ENCODE data around the gene CCDC187.
"Not testable (repeated sequence)": the region's sequence is repeated elsewhere in the genome, so short reads cannot be mapped to it uniquely, and the experiment has no call there.

The CCDC187 gene

DNA sequence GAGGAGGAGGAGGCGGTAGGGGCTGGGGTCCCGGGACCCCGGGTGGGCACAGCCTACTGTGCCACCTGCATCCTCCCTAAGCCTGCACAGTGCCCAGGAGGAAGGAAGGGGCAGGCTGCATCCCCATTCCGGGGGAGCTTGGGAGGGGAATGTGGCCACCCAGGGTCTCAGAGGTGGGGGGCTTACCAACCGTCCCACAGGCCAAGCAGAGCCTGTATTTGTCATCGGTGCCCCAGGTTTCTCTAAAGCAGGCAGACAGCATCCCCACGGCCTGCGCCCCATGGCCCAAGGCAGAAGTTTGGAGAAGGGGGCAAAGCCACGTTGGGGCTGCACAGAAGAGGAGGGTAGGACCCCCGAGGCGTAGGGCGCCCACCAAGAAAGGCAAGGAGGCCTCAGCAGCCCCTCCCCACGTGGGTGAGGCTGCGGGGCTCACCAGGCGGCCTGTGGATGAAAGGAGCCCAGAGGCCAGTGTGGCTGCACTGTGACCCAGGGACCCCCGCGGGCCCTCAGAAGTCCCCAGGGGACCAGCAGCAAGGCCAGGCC is 22.9 kb upstream of the CCDC187 start:
- no peak for DNase-seq (ENCODE audit: low read depth)

DNA sequence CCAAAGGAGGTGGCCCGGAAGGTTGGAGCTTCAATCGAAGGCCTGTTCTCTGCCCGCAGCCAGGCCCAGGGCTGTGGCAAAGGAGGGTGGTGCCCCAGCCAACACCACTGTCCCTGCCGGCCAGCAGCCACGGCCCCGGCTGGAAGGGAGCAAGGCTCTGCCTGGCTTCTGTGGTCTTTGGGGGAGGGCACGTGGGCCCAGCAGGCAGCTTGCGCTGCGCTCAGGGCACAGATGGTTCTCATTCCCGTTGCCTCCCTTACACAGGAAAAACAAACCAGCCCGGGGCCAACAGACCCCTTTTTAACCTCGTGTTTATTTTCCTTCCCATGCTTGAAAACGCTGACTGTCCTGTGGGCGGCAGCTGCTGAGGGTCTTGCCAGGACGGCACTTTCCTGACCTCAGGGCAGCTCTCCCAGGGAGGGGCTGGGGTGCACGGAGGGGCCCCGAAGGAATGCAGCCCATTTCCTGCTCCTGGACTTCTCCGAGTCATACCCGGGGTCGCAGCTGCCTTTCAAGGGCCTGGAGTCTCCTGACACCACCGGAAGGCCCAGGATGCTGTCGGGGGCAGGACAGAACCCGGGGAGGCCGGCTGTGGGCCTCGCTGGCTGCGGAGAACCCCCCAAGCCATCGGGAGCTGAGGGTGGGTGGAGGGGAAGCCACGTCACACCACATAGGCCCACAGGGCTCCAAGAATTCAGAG is 22.3 kb upstream of the CCDC187 start:
- DNase-seq (ENCODE audit: low read depth), result no peak

DNA sequence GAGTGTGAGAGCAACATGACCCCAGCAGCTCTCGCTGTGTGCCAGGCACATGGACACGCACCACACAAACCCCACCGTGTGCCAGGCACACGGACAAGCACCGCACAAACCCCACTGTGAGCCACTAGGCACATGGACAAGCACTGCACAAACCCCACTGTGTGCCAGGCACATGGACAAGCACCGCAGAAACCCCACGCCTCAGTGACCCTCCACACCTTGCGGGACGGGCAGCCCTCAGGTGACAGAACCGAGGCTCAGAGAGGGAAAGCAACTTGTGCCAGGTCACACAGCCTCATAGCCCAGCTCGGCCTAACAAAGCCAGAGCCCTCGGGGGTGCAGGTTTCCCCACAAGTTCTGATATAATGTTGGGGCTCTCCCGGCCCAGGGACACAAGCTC is 21.5 kb upstream of the CCDC187 start:
- DNase-seq (ENCODE audit: low read depth), result no peak

DNA sequence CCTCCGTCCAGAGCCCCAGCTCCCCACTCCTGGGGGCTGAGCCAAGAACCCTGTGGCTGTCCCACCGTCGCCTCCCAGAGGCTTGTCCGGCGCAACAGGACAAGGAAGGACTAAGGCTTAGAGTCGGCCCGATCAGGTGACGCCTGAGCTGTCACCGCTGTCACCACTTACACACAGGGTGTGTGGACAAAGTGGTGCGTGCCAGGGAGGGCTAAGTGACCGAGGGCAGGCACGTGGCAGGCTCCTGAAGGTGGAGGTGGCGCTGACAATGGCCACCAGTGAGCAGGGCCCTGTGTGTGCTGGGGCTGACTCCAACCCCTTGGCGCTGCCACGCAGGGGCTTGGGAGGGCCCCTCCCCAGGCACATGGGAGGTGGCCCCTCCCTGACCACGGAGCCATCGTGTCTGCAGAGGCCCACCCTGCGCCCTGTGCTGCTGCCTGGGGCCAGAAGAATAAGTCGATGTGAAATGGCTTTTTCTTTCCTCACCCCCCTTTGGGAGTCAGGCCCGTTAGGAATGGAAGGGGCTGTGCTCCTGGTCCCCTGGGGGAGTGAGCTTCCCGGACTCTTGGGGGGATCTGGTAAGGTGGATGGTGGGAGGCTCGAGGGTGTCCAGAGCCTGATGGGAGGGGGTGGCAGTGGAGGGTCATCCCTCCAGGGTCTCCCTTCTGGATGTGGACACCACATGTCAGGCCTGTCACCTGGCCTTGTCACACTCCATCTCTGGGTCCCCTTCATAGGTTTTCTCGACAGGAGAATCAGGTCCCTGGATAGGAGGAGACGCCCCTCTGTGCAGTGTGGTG is 20.8 kb upstream of the CCDC187 start:
- no peak for DNase-seq (ENCODE audit: low read depth)

DNA sequence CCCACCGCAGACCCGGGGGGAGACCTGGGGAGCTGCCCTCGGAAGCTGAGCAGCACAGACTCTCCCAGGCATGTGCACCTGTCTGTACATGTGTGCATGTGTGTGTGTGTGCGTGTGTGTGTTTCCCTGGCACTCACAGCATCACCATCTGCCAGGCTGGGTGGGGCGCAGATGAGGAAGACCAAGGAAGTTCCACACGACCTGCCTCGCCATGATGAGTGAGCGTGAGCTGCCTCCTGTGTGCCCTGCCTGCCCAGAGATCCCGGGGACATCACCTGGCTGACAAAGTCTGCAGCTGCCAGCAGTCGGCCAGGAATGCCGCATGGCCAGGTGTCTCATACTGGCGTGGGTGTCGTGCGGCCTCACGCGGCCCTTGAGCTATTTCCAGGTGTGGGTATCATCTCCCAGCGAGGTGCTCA is 19.5 kb upstream of the CCDC187 start:
- no peak for DNase-seq (ENCODE audit: low read depth)

DNA sequence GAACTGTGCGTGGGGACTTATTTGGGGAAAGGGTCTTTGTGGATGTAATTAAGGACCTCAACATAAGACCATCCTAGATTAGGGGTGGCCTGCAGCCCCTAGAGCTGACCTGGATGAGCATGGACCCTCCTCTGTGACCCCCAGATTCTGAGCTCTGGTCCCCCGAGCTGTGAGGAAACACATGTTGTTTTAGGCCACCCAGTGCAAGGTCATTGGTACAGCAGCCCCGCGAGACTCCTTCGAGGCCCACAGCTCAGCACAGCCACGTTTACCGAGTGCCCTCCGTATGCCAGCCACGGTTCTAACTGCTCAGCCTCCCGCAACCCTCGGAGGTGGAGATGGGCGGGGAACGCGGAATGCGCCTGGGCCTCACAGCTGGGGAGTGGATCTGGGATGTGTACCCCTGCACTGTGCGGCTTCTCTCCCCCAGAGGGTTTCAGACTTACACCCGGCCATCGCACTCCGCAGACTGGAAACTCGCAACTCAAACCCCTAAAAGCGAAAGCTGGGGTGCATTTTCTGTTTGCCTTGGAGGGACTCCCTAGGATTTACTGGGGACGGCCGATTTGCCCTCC is 18.9 kb upstream of the CCDC187 start:
- no peak for DNase-seq (ENCODE audit: low read depth)

DNA sequence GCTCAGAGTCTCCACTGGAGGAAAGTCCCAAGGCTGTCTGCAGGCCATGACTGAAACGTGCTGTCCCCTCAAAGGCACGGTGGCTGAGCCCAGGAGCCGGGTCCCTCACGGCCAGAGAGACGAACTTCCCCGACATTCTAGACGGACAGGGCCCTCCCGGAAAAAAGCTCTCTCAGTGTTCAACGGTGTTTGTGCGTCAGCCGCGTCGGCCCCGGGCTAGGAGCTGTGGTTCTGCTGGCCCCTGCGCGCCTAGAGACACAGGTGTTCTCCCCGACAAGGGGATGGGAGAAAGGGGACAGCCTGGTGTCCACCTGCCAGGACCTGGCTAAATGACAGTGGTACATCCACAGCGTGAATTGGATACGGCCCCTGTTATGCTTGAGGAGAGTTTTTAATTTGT is 17.7 kb upstream of the CCDC187 start:
- DNase-seq (ENCODE audit: low read depth), result no peak

DNA sequence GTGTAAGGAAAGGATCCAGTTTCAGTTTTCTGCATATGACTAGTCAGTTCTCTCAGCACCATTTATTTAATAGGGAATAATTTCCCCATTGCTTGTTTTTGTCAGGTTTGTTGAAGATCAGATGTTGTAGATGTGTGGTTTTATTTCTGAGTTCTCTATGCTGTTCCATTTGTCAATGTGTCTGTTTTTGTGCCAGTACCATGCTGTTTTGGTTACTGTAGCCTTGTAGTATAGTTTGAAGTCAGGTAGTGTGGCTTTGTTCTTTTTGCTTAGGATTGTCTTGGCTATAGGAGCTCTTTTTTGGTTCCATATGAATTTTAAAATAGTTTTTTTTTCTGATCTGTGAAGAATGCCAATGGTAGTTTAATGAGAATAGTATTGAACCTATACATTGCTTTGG is 17.1 kb upstream of the CCDC187 start:
- not testable (repeated sequence) for DNase-seq (ENCODE audit: low read depth)

DNA sequence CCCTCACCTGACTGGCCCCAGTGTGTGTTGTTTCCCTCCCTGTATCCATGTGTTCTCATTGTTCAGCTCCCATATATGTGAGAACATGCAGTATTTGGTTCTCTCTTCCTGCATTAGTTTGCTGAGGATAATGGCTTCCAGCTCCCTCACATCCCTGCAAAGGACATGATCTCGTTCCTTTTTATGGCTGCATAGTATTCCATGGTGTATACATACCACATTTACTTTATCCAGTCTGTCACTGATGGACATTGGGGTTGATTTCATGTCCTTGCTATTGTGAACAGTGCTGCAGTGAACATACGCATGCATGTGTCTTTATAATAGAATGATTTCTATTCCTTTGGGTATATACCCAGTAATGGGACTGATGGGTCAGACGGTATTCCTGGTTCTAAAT is 16.1 kb upstream of the CCDC187 start:
- DNase-seq (ENCODE audit: low read depth), result not testable (repeated sequence)

DNA sequence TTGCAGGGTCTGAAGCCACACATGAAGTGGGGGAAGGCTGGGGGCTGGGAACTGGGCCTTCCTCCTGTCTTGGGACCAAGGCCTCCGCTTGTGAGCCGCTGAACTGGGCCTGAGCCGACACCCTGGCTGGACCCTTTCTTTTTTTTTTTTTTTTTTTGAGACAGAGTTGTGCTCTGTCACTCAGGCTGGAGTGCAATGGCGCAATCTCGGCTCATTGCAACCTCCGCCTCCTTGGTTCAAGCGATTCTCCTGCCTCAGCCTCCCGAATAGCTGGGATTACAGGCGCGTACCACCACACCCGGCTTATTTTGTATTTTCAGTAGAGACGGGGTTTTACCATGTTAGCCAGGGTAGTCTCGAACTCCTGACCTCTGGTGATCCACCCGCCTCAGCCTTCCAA is 15.3 kb upstream of the CCDC187 start:
- DNase-seq (ENCODE audit: low read depth), result not testable (repeated sequence)

DNA sequence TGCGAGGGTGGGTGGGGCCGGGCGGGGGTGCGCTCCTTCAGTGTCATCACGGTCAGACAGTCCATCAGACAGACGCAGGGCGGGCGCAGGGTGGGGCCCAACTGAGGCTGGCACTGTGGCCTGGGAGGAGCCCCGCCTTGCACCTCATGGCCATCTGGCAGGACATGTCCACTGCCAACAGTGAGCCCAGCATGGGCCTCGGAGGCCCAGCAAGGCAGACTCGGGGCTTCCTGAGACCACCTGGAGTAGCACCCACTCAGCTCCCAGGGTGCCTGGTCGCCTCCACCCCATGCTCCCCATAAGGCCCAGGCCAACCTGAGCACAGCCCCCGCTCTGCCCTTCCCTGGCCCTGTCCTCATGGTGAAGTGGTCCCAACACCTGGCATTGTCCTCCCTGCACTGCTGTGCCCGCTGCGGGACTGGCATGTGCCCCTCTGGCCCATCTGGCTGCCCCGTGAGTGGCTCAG is 14.9 kb upstream of the CCDC187 start:
- DNase-seq (ENCODE audit: low read depth), result no peak

DNA sequence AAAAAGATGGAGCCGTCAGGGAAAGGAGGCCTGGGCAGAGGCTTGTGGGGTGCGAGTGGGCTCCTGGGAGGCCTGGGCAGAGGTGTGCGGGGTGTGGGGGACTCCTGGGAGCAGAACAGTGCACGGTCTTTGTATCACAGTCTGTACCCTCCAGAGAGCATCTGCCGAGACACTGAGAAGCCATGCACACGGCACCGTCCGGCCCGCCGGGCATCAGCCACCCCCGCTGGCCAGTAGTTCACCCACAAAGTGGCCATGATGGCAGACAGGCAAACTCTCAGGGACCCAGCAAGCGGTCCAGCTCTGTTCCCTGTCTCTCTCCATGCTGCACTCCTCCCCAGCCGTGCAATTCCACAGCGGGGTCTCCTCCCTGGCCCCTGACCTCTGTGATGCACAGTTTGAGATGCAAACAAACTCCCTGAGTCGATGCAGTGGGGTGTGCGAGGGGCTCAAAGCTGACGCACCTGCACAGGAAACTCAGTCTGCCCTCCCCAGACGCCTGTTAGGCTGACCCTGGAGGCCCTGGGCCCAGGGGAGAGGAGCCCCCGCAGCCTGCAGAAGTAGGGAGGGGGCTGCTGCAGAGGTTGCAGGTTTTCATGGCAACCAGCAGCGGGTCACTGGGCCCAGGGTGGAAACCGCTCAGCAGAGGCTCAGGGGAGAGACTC is 14.3 kb upstream of the CCDC187 start:
- DNase-seq (ENCODE audit: low read depth), result no peak

DNA sequence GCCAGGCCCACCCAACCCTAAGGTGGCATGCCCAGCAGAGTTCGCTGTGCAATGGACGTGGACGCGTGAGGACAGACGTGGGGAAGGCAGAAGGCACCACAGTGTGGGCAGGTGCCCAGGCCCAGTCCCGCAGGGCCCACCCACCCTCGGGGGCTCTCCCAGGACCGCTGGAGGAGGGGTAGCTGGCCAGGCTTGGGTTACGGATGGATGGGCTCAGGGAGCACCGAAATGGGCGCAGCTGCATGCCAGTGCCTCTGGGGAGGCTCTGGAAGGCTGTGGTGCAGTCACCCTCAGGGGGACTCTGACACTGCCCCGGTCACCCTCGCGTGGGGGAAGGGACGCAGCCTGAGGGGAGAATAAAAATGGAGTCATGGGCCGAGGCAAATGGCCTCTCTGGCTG is 13.8 kb upstream of the CCDC187 start:
- DNase-seq (ENCODE audit: low read depth), result no peak

DNA sequence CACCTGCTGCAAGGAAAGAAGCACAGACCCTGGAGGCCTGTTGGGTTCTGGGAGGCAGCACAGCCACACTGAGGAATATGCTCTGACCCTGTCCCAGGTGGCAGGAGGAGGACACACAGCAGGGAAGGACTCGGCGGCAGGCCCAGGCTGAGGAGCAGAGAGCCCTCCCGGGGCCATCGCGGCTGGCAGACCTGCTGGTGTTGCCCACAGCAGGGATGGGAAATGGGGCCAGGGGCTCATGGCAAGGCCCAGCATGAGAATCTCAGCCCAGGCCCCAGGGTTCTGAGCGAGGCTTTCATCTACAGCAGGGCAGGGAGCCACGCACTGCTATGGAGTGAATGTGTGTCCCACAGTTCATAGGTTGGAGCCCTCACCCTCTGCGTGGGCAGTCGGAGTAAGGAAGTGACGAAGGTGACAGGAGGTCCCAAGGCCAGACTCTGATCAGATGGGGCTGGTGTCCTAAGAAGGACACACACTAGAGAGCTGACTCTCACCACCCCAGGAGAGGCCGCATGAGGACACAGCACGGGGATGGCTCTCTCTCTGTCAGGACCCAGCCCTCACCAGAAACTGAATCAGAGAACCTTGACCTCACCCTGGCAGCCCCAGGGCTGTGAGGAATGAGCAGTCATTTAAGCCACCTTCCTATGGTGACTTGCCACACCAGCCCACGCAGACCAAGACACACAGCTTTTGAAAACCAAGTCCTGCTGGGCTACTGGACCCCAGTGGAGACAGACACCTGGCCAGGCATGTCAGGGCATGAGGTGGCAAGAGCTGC is 13.2 kb upstream of the CCDC187 start:
- DNase-seq (ENCODE audit: low read depth), result no peak

DNA sequence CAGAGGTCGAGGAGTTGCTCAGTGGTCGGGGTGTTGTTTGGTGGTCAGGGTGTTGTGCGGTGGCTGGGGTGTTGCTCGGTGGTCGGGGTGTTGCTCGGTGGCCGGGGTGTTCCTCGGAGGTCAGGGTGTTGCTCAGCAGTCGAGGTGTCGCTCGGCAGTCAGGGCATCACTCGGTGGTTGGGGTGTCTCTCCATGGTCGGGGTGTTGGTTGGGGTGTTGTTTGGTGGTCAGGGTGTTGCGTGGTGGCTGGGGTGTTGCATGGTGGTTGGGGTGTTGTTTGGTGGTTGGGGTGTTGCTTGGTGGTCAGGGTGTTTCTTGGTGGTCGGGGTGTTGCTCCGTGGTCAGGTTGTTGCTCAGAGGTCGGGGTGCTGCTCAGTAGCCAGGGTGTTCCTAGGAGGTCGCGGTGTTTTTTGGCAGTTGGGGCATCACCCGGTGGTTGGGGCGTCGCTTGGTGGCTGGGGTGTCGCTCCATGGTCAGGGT is 12.4 kb upstream of the CCDC187 start:
- peak; percentile 27 for DNase-seq (ENCODE audit: low read depth)

DNA sequence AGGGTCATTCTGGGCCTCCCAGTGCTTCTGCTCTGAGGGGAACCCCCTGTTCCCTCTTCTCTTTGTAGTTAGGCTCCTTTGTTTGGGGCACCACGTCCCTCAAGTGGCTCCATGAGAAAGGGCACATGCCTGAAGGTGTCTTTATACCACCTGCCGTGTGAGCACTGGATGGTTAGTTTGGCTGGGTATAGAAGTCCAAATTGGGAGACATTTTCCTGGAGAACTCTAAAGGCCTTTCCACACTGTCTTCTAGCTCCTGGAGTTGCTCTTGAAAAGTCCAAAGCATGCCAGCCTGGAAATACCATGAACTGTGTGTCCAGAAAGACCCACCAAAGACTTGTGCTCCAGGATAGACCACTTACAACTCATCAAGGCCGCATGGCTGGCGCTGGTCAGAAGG is 11.1 kb upstream of the CCDC187 start:
- DNase-seq (ENCODE audit: low read depth), result no peak

DNA sequence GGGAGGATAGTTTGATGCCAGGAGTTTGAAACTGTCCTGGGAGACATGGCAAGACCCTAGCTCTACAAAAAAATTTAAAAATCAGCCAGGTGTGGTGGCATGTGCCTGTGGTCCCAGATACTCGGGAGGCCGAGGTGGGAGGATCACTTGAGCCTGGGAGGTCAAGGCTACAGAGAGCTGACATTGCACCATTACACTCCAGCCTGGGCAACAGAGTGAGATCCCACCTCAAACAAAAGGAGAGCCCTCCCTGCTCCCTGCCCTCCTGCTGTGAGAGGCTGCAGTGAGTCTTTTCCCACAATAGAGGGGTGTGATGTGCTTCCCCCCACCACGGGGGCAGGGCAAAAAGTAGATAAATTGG is 10.1 kb upstream of the CCDC187 start:
- no peak for DNase-seq (ENCODE audit: low read depth)

DNA sequence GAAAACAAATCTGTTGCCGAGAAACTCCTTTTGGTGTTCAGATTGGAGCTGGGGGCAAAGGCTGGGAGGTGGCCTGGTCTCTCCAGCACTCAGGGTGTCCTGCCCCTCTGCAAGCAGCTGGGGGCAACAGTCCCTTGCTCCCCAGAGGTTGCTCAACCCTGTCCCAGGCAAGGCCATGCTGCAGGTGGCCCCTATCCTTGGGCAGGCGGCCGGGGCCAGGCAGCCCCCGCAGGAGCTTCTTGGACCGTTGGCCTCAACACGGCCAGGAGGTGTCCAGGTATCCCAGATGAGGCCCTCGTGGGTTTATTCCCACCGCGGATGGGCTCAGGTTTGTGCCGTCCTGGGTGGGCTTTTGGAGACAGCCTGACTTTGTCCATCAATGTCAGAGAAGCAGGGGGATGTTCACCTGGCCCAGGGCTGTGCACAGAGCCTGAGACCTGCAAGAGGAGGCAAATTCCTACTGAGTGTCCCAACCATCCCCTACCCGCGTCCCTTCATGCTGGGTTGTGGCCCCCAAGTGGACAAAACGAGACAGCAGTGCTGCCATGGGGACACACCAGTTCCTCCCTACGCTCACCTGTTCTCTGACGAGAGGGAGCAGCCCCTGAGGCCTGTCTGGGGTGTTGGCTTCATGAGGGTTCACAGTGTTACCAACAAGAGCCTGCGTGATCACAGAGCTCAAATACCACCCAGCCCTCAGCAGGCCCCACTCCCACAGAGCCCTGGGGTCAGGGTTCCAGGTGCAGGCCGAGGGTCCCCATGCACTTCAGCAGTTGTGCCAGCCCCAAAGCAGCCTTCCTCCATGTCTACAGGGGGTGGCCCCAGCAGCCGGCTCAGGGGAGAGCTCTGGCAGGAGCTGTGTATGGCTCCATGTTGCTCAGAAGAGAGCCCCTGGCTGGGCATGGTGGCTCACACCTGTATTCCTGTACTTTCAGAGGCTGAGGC is 9.5 kb upstream of the CCDC187 start:
- DNase-seq (ENCODE audit: low read depth), result no peak

DNA sequence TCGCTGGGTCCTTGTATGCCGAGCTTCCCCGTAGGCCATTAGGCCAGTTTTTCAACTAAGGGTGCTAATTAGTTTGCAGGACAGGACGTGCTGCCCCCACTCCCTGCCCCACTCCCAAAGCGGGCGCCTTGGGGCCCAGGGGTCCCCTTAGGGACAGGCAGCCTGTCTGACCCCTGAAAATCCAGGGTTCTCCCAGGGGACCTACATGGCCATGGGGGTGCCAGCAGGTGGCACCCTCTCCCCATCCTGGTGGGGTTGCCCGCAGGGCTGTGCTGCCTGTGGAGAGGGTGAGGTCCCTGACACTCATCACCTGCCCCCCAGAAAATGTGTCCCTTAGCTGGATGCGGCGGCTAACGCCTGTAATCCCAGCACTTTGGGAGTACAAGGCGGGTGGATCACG is 8.5 kb upstream of the CCDC187 start:
- DNase-seq (ENCODE audit: low read depth), result no peak

DNA sequence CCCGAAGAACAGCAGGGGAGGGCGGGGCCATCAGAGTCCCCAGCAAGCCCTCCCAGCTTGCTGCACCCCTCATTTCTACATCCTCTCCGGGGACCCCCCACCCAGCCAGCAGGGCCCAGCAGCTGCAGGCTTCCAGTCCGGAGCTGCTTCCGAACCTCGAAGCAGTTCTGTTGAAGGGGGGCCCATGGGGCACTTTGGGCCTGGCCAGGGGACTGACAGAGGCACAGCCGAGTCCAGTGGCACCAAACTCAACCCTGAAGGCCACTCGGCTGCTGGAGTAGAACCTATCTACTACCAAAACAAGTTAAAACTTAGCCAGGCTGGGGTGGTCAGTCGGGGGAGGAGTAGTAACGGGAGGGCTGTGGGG is 8.1 kb upstream of the CCDC187 start:
- no peak for DNase-seq (ENCODE audit: low read depth)

Measured in stimulated activated CD8-positive, alpha-beta memory T cell treated with anti-CD3 and anti-CD28 coated beads, Interleukin-12 subunit alpha, Interleukin-12 subunit beta, amount 100 ng/mL, for 4 hours (primary cell).